Measurements from ENCODE around the gene PRSS57. TPM values are rescaled to one million over a fixed set of nuclear protein-coding genes. Genes with fewer than 3 reads are reported as not detected.
"Not testable (repeated sequence)": the region's sequence is repeated elsewhere in the genome, so short reads cannot be mapped to it uniquely, and the experiment has no call there.

PRSS57 gene
- polyA plus RNA-seq, 3 donors: 0.13 to 0.19 (median 0.15) TPM

DNA sequence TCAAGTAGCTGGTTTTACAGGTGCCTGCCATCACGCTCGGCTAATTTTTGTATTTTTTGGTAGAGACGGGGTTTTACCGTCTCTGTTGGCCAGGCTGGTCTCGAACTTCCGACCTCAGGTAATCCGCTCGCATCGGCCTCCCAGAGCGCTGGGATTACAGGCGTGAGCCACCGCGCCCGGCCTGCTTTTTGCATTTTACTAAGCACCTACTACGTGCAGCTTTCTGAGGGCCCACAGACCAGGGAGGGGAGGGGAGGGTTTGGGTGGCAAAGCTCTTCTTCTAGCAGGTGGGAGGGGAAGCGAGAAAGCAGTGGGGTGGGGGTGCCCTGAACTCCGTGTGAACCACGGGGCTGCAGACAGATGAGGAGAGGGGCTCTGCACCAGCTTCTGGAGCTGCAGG, 28.5 kb upstream of the PRSS57 start:
- no peak for DNase-seq (ENCODE audit: low read depth in 3 of 3, low spot score in 2 of 3)

DNA sequence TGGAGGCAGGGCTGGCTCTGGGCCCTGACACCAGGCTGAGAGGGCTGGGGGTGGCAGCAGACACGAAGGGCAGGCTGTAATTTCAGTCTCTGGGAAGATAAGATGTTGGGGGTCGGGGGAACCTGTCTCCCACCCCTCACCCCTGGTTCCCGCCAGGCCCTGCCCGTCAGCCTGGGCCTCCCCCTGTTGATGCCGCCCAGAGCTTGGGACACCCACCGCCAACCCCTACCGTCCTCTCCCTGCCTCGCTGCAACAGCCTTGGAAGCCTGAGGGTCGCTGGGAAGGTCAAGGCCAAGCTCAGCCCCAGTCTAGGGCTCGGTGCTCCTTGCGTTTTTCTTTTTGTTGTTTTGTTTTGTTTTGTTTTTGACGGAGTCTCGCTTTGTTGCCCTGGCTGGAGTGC, 28.0 kb upstream of the PRSS57 start:
- DNase-seq (ENCODE audit: low read depth in 3 of 3, low spot score in 2 of 3): no peak

DNA sequence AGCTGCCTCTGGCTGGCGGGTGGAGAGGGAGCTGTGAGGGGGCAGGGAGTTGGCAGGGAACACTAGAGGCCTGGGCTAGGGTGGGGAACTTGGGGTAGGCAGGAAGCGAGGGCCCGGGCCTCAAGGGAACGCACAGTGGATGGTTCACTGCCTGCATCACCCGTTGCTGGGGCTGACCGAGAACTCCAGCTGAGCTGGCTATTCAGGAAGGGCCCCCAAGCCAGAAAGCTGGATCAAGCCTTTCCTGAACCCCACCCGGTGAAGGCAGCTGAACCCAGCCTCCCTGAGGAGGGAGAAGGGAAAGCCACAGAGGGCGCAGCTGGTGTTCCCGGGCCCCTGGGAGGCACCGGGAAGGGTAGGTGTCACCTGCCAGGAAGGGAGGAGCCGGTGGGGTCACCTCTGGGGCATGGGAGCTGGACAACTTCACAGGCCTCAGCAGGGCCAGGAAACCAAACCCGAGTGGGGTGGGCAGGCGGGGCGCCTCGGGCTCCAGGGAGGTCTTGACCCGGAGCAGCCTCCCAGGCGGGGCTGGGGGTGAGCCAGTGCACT, 27.4 kb upstream of the PRSS57 start:
- DNase-seq (ENCODE audit: low read depth in 3 of 3, low spot score in 2 of 3): no peak

DNA sequence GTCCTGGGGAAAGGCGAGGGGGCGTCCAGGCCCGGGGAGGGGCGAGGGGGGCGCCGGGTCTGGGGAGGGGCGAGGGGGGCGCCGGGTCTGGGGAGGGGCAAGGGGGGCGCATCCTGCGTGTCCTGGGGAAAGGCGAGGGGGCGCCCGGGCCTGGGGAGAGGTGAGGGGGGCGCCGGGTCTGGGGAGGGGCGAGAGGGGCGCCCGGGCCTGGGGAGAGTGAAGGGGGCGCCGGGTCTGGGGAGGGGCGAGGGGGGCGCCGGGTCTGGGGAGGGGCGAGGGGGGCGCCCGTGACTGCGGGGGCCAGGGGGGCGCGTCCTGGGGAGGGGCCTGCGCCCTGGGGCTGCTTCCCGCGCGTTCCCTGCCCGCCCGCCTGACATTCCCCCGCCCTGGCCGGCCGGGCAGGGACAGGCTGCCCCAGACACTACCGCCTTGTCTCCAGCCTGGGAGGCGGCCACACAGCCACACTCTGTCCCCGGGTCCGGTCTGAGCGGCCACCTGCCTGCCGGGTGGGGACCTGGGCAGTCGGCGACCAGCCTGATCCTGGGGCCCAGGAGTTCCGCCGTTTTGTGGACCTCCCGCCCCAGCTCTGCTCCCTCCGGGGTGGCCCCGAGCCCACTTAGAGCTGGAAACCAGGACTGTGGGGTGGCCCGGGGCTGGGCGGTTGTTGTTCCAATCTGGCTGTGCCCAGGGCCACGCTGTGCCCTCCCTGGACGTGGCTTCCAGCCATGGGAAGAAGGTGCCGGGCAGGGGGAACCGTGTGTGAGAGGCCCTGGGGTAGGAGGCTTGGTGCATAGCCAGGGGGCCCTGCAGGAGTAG, 25.3 kb upstream of the PRSS57 start:
- DNase-seq (ENCODE audit: low read depth in 3 of 3, low spot score in 2 of 3): no peak

DNA sequence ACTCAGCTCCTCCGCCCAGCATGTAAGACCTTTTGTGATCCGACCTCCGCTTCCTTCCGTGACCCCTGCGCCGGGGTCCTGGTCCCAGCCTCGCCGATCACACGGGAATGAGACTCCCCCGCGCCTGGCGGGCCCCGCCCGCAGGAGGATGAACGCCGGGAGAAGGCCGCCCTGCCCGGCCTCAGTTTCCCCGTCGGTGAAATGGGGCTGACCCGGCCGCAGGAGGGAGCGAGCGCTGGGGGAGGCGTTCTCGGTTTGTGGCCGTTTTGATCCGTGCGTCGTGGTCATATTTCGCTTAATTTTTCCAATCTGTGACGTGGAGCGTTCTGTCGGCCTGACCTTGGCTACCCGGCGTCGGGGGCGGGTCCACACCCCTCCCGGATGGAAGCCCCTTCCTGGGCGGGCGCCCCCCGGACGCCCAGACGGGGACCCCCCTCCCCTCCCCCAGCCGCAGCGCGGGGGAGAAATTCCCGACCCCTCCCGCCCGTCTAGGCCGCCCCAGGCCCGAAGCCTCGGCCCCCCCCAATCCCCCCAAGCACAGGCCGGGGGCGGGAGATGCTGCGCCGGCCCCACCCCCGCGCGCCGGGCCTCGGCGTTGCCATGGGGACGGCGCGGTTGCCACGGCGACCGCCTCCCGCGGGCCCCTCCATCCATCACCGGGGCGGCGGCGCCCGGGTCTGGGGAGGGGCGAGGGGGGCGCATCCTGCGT, 24.5 kb upstream of the PRSS57 start:
- DNase-seq (ENCODE audit: low read depth in 3 of 3, low spot score in 2 of 3): no peak

DNA sequence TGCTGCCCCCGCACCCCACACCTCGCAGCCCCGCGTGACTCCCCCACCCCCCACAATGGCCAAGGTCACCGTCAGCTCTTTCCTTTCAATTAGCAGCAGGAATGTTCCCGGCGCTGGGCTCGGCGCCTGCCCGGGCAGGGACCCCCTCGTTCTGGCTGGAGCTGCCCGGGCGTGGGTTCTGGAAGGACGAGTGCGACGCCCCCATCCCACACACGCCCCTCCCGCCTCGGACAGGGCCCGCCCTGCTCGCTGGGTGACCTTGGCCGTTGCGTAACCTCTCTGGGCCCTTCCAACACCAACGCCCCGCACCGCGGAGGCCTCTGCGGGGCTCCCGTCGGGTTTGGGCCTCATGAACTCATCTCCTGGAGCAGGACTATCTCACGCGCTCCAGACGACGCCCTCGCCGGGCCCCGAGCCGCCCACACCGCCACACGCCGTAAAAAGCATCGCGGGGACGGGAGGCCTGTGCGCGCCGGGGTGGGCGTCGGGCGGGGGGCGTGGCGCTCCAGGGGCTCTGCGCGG, 23.8 kb upstream of the PRSS57 start:
- DNase-seq (ENCODE audit: low read depth in 3 of 3, low spot score in 2 of 3): no peak

DNA sequence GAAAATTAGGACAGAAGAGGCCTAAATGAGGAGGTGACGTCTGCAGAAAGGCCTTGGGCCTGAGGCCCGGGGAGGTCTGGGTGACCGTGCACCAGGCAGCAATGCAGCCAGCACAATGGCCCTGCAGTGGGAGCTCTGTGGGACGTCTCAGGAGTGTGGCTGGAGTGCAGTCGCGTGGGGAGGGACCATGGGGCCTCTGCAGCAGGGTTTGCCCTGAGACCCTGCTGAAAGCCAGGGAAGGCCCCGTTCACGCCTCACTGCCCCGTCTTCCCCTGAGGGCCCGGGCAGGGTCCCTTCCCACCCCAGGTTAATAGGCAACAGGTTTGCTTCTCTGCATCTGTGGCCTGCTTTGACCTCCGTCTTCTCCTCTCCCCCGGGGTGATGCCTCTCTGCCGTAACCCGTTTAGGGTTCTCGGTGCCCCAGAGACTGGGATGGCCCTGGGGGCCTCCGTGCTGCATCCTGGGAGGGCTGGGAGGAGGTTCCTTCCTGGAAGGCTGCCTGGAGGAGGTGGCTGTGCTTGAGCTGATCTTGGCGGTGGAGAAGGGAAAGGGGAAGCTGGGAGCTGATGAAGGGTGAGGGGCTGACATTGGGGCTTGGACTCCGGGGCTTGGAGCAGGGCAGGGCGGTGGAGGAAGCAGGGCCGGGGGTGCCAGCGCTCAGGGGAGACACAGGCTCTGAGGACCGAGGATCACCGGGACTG, 23.1 kb upstream of the PRSS57 start:
- DNase-seq (ENCODE audit: low read depth in 3 of 3, low spot score in 2 of 3): no peak

DNA sequence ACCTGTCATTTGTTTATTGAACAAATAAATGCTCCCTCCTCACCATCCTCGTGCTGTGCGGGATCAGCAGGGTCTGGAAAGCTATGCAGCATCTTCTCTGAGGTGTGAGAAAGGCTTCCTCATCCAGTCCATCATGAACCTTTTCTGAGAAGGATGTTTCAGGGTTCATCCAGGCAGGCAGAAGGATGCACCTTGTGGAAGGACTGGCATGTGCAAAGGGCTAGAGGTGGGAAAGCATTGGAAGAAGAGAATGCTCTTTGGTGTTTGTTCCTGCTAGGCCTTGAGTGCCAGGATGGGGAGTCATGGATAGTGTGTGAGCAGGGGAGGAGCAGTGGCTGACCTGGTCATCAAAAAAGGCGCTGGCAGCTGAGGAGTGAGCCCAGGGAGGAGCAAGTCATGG, 20.1 kb upstream of the PRSS57 start:
- no peak for DNase-seq (ENCODE audit: low read depth in 3 of 3, low spot score in 2 of 3)

DNA sequence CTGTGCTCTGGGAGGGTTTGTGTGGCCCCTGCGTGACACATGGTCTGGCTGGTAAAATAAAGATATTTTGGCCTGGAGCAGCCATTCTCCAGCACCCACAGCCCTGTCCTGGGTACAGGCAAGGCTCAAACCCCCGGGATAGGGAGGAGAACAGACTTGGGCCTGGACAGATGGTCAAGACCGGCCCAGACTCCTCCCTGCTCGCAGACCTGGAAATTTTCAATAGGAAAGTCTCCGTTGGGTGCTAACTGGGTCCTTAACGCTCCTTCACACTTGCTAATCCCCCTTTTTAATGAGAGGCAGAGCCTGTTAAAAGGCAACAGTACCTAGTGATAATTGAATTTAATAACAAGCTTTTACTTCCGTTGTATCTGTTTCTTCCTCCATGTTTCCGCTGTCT, 16.0 kb upstream of the PRSS57 start:
- no peak for DNase-seq (ENCODE audit: low read depth in 3 of 3, low spot score in 2 of 3)

DNA sequence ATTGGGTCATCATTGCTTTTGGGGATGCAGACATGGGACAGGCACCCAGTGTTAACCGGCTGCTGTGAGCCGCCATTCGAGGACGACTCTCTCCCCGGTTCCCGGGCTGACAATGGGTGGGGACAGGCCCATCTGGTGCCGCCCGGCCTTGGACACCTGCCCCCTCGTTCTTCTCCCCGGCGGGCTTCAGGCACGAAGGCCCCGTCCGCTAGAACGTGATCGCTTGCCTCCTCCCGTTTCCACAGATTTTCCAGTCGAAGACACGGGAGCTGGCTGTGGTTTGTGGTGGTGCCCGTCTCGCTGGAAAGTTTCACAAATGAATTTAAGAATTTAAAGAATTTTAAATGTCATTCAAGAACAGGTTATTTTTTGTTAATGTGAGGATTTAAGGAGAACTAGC, 15.5 kb upstream of the PRSS57 start:
- no peak for DNase-seq (ENCODE audit: low read depth in 3 of 3, low spot score in 2 of 3)

DNA sequence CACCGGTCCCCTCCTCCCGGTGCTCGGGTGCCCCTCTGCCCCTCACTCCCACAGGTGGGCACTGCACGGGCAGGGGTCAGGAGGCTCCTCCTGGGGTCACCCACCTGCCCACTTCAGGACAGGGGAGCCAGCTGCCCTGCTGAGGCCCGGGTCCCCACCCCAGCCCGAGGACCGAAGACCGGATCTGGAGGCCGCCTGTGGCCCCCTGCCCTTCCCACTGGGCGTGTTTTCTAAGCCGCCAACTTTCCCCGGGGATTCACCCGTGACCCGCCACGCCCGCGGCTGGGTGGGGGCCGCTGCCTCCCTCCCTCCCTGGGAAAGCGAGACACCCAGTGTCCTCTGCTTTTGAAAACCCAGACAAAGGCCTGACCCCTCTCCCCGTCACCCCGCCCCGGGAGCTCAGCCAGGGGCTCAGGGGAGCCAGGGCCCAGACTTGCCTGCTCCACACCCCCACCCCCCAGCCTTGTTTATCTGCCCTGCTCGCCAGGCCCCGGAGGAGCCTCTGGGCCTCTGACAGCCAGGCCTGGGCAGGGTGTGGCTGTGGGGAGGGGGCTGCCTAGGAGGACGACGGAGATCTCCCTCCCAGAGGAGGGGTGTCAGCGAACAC, 14.8 kb upstream of the PRSS57 start:
- DNase-seq (ENCODE audit: low read depth in 3 of 3, low spot score in 2 of 3): no peak

DNA sequence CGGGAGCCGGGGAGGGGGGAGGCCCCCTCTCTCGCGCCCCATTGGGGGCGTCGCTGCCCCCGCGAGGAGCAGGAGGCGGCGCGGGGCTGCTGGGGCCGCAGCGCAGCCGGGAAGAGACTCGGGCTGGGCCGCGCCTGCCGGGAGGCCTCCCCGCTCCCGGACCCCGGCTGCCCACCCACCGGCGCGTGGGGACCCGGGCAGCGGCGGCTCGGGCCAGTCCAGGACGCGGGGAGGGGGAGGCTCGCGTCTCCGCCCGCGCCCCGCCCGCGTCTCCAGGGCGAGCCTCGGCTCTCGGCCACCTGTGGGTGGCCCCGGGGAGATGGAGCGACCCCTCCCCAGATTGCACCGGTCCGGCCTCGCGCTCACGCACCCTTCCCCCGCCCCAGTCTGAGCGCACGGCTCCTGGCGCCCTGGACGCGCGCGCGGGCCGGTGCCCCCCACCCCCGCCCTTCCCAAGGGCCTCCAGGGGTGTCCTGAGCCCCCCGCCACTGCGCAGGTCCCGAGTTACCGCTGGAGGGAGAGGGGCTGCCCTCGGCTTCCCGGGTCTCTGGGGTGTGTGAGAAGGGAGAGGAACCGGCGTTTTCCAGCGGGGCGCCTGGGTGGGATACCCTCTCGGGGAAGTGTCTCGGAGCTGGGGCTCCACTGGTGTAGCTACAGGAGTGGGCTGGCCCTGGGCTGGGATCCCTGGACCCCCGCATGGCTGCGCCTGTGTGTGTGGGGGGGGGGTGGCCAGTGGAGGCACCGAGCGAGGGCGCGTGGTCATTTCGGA, 14.1 kb upstream of the PRSS57 start:
- DNase-seq (ENCODE audit: low read depth in 3 of 3, low spot score in 2 of 3): no peak

DNA sequence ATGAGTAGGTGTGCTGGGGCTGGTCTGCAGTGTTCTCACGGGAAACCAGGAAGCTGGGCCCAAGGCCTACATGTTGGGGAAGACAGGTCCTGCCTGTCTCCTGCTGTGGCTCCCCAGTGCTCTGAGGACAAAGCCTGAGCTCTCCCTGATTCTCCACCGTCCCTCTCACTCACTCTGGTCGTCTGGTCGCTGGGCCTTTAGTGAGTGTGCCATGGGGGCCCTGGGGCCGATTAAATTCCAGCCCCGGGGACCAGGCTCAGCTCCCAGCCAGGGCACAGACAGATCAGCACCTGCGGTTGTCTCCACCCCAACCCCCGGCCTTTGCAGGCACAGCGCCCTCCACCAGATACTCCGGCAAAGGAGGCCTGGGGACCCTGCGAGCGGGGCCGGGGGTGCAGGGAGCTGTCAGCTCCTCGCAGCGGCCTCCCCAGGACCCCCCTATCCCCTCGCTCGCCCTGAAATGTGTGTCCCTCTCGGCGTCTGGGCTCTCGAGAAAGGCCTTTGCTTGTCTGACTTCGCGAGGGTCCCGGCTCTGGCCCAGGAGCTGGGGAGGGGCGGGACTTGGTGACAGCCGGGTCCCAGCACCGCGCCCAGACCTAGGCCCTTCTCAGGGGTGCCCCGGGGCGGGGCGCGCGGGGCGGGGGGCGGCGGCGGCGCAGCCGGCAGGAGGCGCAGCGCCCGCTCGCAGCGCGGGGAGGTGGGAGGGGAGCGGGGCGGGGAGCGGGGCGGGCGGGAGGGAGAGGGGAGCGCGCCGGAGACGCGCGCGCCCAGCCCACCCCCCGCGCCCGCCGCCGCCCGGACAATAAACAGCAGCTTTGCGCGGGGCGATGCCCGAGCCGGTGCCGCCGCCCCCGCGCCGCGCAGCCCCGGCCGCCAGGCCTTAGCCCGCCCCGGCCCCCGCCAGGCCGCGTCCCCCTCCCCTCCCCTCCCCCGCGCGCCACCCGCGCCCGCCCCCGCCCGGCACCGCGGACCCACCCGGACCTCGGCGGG, 13.2 kb upstream of the PRSS57 start, which contains the start of gene PALM:
Gene PALM (plus strand): TSS at position 782 of the 990 bp plus-strand sequence. CDS start 212 bp downstream, outside the sequence.
- no peak for DNase-seq (ENCODE audit: low read depth in 3 of 3, low spot score in 2 of 3)

DNA sequence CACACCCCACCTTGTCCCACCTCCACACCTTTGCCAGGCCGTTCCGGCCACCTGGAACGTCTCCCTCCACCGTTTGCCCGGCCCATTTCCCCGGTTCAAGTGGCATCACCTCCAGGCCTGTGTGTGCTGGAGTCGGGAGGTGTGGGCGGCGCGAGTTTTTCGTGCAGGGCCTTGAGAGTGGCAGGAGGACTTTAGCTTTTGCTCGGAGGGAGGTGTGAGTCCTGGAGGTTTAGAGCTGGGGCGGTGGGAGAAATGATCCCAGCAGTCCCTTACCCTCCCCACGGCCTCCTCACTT, 9.1 kb upstream of the PRSS57 start:
- DNase-seq (ENCODE audit: low read depth in 3 of 3, low spot score in 2 of 3): no peak

DNA sequence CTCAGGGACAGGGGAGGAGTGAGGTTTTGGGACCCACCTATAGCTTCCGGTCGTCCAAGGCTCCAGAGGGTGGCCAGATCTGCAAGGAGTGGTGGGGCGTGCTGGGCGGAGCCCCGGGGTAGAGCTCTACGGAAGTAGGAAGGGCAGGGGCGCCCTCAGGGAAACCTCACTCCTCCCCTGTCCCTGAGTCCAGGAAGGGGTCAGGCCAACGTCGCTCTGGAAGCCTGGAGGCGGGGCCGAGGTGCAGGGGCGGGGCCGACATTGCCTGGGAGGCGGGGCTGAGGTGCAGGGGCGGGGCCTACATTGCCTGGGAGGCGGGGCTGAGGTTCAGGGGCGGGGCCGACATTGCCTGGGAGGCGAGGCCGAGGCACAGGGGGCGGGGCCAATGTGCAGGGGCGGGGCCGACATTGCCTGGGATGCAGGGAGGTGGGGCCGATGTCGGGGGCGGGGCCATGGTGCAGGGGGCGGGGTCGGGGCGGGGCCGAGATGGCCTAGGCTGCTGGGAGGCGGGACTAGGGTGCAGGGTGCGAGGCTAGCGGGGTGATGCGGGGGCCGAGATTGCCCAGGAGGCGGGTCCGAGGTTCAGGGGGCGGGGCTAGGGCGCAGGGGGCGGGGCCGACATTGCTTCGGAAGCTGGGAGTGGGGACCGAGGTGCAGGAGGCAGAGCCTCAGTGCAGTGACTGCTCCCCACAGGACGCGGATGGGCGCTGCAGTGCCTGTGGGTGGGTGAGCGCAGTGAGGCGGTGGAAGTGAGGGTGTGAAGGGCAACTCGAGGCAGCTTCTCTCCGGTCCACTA, 8.6 kb upstream of the PRSS57 start:
- no peak for DNase-seq (ENCODE audit: low read depth in 3 of 3, low spot score in 2 of 3)

DNA sequence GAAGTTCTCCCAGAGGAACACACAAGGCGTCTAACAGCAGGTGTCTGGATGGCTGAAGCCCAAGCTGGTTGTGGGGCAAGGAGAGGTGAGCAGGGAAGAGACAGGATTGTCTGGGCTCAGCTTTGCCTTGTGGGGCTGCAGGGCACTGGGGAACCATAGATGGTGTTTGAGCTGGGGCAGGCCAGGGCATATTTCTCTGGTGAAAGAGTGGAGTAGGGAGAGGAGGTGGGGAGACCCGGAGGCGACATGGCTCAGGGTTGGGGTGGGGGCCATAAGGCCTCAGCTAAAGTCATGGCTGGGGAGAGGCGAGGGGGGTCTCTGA, 8.0 kb upstream of the PRSS57 start:
- DNase-seq (ENCODE audit: low read depth in 3 of 3, low spot score in 2 of 3): no peak

DNA sequence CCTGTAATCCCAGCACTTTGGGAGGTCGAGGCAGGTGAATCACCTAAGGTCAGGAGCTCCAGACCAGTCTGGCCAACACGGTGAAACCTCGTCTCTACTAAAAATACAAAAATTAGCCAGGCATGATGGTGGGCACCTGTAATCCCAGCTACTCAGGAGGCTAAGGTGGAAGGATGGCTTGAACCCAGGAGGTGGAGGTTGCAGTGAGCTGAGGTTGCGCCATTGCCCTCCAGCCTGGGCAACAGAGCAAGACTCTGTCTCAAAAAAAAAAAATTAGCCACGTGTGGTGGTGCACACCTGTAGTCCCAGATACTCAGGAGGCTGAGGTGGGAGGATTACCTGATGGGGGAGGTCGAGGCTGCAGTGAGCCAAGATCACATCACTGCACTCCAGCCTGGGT, 7.6 kb upstream of the PRSS57 start:
- DNase-seq (ENCODE audit: low read depth in 3 of 3, low spot score in 2 of 3): not testable (repeated sequence)

DNA sequence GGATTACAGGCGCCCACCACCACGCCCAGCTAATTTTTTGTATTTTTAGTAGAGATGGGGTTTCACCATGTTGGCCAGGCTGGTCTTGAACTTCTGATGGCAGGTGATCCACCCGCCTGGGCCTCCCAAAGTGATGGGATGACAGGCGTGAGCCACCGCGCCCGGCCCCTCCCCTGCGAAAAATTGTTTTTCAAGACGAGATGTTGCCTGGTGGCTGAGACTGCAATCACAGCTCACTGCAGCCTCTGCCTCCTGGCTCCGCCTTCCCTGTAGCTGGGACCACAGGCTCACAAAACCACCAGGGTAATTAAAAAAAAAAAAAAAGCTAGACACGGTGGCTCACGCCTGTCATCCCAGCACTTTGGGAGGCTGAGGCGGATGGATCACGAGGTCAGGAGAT, 4.6 kb upstream of the PRSS57 start:
- DNase-seq (ENCODE audit: low read depth in 3 of 3, low spot score in 2 of 3): not testable (repeated sequence)

Measured in right renal cortex interstitium (tissue), 3 donors.